Thoracic aorta (tissue), 2 donors: ENCODE measurements around the gene ANXA1. TPM values are rescaled to one million over a fixed set of nuclear protein-coding genes. Genes with fewer than 3 reads are reported as not detected.

Source experiments
- ATAC-seq: fragments of 150-250 bp; one replicate; pipeline ENCODE4 v1.8.0; 2017; ENCODE audit warnings: low read depth; ENCODE audit not compliant: insufficient number of reproducible peaks, low FRiP score
- DNase-seq: peaks from one replicate; pipeline ENCODE4 v3.0.0-alpha.2; 2020; ENCODE audit warnings: low spot score
- H3K27ac ChIP-seq, 2 donors: fragments of 200-600 bp; sonication (generic); 1 replicate in 1 of 2; 2 replicates in 1 of 2; pipeline ENCODE4 v1.5.1; 2016; ENCODE audit warnings: mild to moderate bottlenecking in 2 of 2, moderate library complexity in 2 of 2
- H3K27me3 ChIP-seq: fragments of 200-600 bp; sonication (generic); replicated peaks from 2 replicates; pipeline ENCODE4 v1.6.0; 2016; ENCODE audit warnings: mild to moderate bottlenecking; ENCODE audit not compliant: insufficient read depth
- H3K36me3 ChIP-seq: fragments of 200-600 bp; sonication (generic); one replicate; pipeline ENCODE4 v1.5.1; 2016
- H3K4me1 ChIP-seq, 2 donors: fragments of 200-600 bp; sonication (generic); 1 replicate in 1 of 2; 2 replicates in 1 of 2; pipeline versions ENCODE4 v1.5.1 to v1.6.0; 2016; ENCODE audit warnings: low read depth in 2 of 2, mild to moderate bottlenecking in 1 of 2; ENCODE audit not compliant: control insufficient read depth in 1 of 2
- H3K4me3 ChIP-seq: fragments of 200-600 bp; sonication (generic); 2 replicates; pipeline ENCODE4 v1.5.1; 2016; ENCODE audit warnings: mild to moderate bottlenecking
- H3K9me3 ChIP-seq: fragments of 200-600 bp; sonication (generic); 2 replicates; pipeline ENCODE4 v1.5.1; 2016
- total RNA-seq, 2 donors: library from RNA; depleted of rRNA; stranded (reverse); fragments of >200 nt; gene quantifications; one replicate each; pipeline versions ENCODE4 v1.1.0 to v1.2.3, GENCODE V29; 2016
- TF ChIP-seq, protein P1 (sequence below): fragments of 200-600 bp; sonication (generic); IDR thresholded peaks from one replicate; pipeline ENCODE4 v1.5.1; 2019; ENCODE audit warnings: antibody characterized with exemption

Gene ANXA1
- total RNA-seq, 2 donors from 2014 or later: 485 to 668 TPM

DNA sequence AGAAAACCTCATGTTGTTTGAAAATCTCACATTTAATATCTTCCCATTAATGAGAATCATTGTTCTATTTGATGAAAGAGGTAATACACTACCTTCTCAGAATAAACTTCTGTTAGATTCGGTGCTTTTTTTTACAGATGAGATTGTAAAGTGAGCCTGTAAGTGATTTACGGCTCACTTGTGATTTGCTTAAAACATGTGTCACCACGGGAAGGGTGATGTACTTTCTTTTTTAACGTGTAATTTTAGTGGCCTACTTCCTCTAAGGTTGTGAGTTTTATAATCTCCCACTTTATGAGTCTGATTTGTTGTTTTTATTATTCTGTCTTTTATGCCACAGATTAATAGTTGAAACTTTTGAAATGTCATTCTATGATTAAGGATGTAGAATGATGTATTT lies 15.9 kb downstream of the ANXA1 start:
- TF ChIP-seq, protein P1, sequence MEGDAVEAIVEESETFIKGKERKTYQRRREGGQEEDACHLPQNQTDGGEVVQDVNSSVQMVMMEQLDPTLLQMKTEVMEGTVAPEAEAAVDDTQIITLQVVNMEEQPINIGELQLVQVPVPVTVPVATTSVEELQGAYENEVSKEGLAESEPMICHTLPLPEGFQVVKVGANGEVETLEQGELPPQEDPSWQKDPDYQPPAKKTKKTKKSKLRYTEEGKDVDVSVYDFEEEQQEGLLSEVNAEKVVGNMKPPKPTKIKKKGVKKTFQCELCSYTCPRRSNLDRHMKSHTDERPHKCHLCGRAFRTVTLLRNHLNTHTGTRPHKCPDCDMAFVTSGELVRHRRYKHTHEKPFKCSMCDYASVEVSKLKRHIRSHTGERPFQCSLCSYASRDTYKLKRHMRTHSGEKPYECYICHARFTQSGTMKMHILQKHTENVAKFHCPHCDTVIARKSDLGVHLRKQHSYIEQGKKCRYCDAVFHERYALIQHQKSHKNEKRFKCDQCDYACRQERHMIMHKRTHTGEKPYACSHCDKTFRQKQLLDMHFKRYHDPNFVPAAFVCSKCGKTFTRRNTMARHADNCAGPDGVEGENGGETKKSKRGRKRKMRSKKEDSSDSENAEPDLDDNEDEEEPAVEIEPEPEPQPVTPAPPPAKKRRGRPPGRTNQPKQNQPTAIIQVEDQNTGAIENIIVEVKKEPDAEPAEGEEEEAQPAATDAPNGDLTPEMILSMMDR: no peak
- H3K27me3 ChIP-seq: no peaks in the 10 kb centered on the region
- H3K9me3 ChIP-seq: no peaks in the 10 kb centered on the region
- DNase-seq (no peak), ATAC-seq (no peak)
- peaks cover 48% of the 10 kb centered on the region for H3K36me3 ChIP-seq
- no peak overlapping the region for H3K27ac ChIP-seq
- H3K4me3 ChIP-seq: no peak overlapping the region
- no peaks in the 10 kb centered on the region for H3K4me1 ChIP-seq

- peaks cover 40% of the 10 kb centered on the region for H3K36me3 ChIP-seq
- ATAC-seq (no peak), DNase-seq (no peak)
- H3K4me3 ChIP-seq: no peak overlapping the region
- H3K9me3 ChIP-seq: no peaks in the 10 kb centered on the region
- H3K27me3 ChIP-seq: no peaks in the 10 kb centered on the region
- H3K4me1 ChIP-seq: no peaks in the 10 kb centered on the region
- H3K27ac ChIP-seq: no peak overlapping the region
- TF ChIP-seq, protein P1: no peak
Measured at GRCh38 chr9:73168298-73168934, 16.8 kb downstream of the ANXA1 start.

- TF ChIP-seq, protein P1: no peak
- Histone ChIP-seq H3K27ac (no peak overlapping the region), H3K9me3 (no peaks in the 10 kb centered on the region), H3K4me3 (no peak overlapping the region), H3K36me3 (peaks cover 25% of the 10 kb centered on the region), H3K4me1 (no peaks in the 10 kb centered on the region), H3K27me3 (no peaks in the 10 kb centered on the region)
- DNase-seq (no peak), ATAC-seq (no peak)
Measured at GRCh38 chr9:73170185-73170957, 18.7 kb downstream of the ANXA1 start.

- ATAC-seq: no peak
- Histone ChIP-seq H3K27me3 (no peaks in the 10 kb centered on the region), H3K4me3 (no peak overlapping the region), H3K36me3 (peaks cover under 1% of the 10 kb centered on the region), H3K27ac (no peak overlapping the region), H3K9me3 (no peaks in the 10 kb centered on the region), H3K4me1 (peaks cover 0 to 5% of the 10 kb centered on the region in 2 donors)
- TF ChIP-seq, protein P1: no peak
- DNase-seq: no peak
Measured at GRCh38 chr9:73172901-73173215, 21.2 kb downstream of the ANXA1 start.

DNA sequence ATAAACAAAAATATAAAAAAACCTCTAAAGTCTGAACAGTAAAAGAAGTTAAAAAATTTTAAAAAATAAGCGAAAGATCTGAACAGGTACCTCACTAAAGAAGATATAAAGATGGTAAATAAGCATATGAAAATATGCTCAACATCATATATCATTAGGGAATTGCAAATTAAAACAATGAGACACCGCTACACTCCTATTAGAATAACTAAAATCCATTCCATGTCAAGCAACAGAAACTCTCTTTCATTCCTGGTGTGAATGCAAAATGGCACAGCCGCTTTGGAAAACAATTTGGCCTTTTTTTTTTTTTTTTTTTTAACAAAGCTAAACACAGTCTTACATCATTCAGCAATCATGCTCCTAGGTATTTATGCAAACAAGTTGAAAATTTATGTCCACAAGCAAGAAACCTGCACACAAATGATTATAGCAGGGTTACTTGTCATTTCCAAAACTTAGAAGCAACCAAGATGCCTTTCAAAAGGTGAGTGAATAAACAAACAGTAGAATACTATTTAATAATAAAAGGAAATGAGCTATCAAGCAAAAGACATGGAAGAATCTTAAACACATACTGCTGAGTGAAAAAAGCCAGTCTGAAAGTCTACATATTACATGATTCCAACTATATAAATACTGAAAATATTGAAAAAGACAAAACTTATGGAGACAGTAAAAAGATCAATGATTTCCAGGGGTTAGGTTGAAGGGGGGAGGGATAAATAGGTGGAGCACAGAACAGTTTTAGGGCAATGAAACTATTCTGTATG lies 22.1 kb downstream of the ANXA1 start:
- no peak for DNase-seq
- no peak overlapping the region for H3K27ac ChIP-seq
- TF ChIP-seq, protein P1: no peak

More for the DNA sequence above, 22.1 kb downstream of the ANXA1 start:
- H3K27me3 ChIP-seq: no peaks in the 10 kb centered on the region
- no peaks in the 10 kb centered on the region for H3K36me3 ChIP-seq
- no peak overlapping the region for H3K4me3 ChIP-seq
- H3K4me1 ChIP-seq: peaks cover 0 to 5% of the 10 kb centered on the region in 2 donors
- no peak for ATAC-seq
- no peaks in the 10 kb centered on the region for H3K9me3 ChIP-seq
